HG03103 (cell line): Measurements from ENCODE around the gene ATP6AP1.

Experiments used
- ATAC-seq: cut with Tn5 transposase; IDR thresholded peaks from one replicate; pipeline ENCODE4 v1.9.1; 2021; ENCODE audit warnings: low read depth; ENCODE audit not compliant: unreplicated experiment

The ATP6AP1 gene

GRCh38 chrX:154467556-154467955 lies 39.1 kb downstream of the ATP6AP1 start:
- ATAC-seq, result no peak

GRCh38 chrX:154468217-154468616 lies 39.7 kb downstream of the ATP6AP1 start:
- ATAC-seq, result no peak

DNA sequence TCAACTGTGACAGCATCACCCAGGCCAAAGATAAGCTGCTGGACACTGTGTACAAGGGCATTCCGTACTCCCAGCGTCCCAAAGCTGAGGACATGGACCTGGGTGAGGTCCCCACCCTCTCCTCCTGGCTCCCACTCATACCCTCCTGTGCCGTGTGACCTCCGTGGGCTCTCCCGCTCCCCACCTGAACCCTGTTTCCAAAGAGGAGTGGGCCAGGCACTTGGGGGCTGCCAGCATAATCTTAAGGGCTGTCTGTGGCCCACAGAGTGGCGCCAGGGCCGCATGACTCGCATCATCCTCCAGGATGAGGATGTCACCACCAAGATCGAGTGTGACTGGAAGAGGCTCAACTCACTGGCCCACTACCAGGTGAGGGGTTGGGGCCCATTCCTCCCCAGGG lies 40.6 kb downstream of the ATP6AP1 start:
- ATAC-seq, result no peak

- no peak for ATAC-seq
Measured at GRCh38 chrX:154469880-154470279, 41.4 kb downstream of the ATP6AP1 start.

DNA sequence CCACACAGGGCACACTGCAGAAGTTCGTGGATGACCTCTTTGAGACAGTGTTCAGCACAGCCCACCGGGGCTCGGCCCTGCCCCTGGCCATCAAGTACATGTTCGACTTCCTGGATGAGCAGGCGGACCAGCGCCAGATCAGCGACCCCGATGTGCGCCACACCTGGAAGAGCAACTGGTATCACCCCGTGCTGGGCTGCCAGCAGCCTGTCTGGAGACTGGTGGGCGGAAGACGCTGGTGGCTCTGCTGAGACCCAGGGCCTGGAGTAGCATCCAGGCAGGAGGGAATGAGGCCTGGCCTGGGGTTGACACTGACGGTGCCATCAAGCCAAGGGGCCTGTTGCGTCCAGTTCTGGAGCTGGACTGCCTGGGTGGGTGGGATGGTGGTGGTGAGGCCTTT lies 42.0 kb downstream of the ATP6AP1 start:
- ATAC-seq, result no peak

GRCh38 chrX:154470914-154471568 lies 42.6 kb downstream of the ATP6AP1 start:
- ATAC-seq, result no peak

DNA sequence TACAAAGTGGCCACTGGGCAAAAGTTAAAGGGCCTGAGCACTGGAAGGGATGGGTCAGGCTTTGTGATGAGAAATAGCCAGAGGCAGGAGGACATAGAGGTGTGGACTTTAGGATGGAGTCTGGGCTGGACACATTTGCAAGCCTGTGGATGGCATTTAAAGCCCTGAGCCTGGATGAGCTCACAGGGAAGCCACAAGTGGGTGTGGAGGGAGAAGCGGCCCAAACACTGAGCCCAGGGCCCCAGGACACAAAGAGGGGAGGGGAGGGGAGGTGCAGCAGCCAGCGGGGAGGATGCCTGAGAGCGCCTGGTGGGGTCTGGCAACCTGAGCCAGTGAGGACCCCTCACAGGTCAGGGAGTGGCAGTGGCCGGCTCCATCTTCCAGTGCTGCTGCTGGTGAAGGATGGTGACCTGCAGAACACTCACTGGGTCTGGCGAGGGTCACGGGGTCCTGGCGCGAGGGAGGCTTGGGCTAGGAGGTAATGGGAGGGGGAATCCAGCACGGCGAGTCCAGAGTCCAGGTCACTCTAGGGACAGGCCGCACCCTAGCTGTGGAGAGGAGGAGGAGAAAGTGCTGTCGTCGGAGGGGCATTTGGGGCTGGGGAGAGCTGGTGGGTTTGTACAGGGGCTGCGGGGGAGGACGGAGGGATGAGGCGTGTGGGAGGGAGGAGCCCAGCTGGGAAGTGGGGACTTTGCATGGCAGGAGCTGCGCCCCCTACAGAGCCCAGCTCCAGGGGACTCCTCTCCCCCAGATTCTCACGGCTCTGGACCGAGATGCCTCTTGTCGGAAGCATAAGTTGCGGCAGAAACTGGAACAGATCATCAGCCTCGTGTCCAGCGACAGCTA lies 43.6 kb downstream of the ATP6AP1 start:
- no peak for ATAC-seq

- ATAC-seq, result no peak
Measured at GRCh38 chrX:154472685-154473632, 44.5 kb downstream of the ATP6AP1 start.

DNA sequence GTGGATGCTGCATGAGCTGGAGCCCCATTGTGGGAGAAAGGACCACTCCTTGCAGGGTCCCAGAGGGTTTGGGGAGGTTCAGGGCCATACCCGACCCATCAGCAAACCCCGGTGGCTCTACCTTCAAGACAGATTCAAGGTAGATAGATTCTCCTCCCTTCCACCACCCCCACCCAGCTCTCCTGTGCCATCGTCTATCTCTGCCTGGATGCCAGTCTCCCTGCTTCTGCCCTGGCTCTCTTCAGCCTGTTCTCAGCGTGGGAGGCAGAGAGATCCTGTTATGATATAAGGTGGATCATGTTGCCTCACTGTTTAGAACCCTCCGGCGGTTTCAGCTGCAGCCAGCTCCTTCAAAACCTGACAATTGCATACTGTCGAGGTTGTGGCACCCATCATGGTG lies 45.2 kb downstream of the ATP6AP1 start:
- ATAC-seq, result no peak

- ATAC-seq, result no peak
Measured at GRCh38 chrX:154476821-154477220, 48.3 kb downstream of the ATP6AP1 start.

- no peak for ATAC-seq
Measured at GRCh38 chrX:154477891-154478477, 49.5 kb downstream of the ATP6AP1 start.

DNA sequence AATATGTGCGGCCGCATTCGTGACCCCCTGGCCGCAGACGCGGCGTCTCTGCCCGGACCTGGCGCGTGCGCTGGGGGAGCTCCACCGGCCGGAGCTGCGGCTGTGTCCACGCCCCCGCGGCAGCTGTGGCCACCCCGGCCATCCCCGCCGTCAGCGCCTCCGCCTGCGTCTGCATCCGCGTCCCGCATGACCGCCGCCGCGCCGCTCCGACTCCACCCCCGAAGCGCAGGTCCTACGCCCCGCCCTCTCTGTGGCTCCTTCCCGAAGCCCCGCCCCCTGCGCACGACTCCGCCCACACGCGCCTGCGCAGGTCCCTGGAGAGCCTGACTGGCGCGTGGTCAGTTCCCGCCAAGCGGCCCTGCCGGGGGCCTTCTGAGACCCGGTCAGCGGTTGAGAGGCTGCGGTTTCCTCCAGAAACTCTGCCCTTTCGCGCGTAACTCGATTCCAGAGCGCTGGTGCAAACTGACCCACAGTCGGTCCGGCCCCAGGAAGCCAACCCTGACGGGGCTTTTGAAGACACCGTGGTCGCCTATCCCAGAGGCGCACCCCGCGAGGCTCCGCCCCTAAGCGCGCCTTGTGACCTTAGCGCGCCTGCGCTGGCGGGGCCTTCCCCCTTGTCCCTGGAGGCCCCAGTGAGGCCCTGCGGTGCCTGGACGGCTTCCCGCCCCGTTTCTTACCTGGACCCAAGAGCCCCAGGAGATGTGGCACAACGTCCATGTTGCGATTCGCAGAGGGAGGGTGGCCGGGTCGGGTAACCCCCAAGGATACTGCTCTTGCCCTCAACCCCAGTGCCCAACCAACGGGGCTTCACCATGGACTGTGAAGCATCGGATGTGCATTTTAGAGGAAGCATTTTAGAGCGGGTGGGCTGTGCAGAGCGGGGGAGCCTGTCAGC lies 50.5 kb downstream of the ATP6AP1 start, which contains the start of gene LAGE3:
TSS of gene LAGE3 (minus strand) at position 554 of the 895 bp plus-strand sequence. CDS start at position 188, 366 bp downstream.
- ATAC-seq, result peak; percentile 91

GRCh38 chrX:154481195-154481594 lies 52.7 kb downstream of the ATP6AP1 start:
- ATAC-seq, result no peak

GRCh38 chrX:154481911-154482601 lies 53.6 kb downstream of the ATP6AP1 start:
- no peak for ATAC-seq

DNA sequence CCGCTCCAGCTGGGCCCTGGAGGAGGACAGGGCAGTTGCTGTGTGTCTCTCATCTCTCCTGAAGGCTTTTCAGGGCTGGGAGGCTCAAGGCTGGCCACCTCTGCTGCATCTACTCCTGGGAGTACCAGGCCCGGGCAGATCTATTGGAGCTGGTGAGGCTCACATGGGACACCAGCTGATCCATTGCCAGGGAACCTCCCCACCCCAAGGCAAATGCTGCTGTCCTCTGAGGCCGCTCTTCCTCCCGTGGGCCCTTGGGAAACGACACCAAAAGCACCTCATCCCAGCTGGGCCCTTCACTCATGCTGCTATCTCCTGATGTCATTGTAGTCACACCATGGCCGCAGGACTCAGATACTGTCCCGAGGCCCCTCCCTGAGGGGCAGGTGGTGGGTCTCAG lies 54.3 kb downstream of the ATP6AP1 start:
- ATAC-seq, result no peak

GRCh38 chrX:154483325-154483724 lies 54.8 kb downstream of the ATP6AP1 start:
- no peak for ATAC-seq

DNA sequence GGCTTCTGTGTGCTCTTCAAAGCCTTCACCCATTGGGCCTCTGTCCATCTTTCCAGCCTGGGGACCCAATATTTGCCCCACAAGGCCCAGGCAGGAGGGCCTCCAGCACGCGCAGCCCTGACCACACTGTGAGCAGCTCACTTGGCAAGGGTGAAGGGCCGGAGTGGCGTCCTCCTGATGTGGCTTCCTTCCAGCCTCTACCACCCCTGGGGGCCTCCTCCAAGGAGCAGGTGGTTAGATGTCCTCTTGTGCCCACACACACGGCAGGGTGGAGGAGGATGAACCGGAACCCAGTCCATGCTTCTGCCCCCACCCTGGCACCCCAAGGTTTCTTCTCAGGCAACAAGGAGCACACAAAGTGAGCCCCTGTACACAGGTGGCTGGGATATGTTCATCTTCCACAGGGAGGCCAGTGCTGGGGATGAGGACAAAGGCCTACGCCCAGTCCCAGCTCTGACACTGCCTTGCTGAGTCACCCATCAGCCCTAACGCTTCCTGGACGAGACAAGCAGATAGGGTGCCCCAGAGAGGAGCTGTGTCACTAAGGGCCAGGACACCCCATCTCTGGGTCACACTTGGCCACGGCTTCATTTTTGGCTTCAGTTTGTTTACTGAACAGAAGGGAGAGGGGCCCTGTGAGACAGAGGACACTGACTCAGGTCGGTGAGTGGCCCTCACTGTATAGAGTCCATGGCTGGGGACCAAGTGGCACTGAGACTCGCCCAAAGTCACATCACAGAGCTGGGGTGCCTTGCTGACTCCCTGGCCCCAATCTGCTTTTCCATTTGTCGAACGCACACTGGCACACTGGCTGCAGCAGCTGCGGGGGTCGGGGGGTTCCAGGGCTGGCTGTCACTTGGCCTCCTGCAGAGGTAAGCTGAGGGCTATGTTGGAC lies 56.0 kb downstream of the ATP6AP1 start:
- ATAC-seq, result no peak
